DND-41 (cell line): ENCODE data around the gene RNF149.

Experiments
- EZH2 ChIP-seq: IDR thresholded peaks from 3 replicates; pipeline ENCODE4 v1.6.1; 2012; ENCODE audit warnings: borderline replicate concordance, low read depth, mild to moderate bottlenecking, moderate library complexity, low read length, inconsistent platforms; ENCODE audit not compliant: severe bottlenecking
- TF ChIP-seq, protein P1 (sequence below): IDR thresholded peaks from 2 replicates; pipeline ENCODE4 v1.5.1; 2012; ENCODE audit warnings: borderline replicate concordance, low read length, moderate library complexity, mild to moderate bottlenecking; ENCODE audit not compliant: poor library complexity, severe bottlenecking; ENCODE audit errors: extremely low read depth

DNA sequence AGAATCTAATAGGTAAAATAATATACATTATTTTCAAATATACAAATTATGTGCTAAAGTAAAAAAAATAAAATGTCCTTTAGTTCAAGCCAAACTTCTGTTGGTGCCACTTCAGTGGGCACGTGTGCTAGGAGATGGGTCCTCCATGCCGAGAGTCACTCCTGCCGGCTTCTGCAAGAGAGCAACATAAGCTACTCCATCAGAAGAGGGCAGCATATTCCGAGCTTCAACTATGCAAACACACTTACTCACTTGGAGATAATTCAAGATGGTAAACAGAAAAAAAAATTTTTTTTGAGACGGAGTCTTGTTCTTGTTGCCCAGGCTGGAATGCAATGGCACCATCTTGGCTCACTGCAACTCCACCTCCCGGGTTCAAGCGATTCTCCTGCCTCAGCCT, 31.4 kb downstream of the RNF149 start:
- TF ChIP-seq, protein P1, sequence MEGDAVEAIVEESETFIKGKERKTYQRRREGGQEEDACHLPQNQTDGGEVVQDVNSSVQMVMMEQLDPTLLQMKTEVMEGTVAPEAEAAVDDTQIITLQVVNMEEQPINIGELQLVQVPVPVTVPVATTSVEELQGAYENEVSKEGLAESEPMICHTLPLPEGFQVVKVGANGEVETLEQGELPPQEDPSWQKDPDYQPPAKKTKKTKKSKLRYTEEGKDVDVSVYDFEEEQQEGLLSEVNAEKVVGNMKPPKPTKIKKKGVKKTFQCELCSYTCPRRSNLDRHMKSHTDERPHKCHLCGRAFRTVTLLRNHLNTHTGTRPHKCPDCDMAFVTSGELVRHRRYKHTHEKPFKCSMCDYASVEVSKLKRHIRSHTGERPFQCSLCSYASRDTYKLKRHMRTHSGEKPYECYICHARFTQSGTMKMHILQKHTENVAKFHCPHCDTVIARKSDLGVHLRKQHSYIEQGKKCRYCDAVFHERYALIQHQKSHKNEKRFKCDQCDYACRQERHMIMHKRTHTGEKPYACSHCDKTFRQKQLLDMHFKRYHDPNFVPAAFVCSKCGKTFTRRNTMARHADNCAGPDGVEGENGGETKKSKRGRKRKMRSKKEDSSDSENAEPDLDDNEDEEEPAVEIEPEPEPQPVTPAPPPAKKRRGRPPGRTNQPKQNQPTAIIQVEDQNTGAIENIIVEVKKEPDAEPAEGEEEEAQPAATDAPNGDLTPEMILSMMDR, result peak; percentile 7
- TF ChIP-seq EZH2, result no peak
